Measurements from ENCODE around the gene KLHL41. TPM values are rescaled to one million over a fixed set of nuclear protein-coding genes. Genes with fewer than 3 reads are reported as not detected.
A peak's percentile ranks its signal among the peaks of the same experiment; 100 is the strongest.

The KLHL41 gene
- total and polyA plus RNA-seq, 2 of the 13 experiments (the other 11 are each of a cell fraction or from before 2014, with no cell fraction given) = 0.07 to 0.31 TPM

DNA sequence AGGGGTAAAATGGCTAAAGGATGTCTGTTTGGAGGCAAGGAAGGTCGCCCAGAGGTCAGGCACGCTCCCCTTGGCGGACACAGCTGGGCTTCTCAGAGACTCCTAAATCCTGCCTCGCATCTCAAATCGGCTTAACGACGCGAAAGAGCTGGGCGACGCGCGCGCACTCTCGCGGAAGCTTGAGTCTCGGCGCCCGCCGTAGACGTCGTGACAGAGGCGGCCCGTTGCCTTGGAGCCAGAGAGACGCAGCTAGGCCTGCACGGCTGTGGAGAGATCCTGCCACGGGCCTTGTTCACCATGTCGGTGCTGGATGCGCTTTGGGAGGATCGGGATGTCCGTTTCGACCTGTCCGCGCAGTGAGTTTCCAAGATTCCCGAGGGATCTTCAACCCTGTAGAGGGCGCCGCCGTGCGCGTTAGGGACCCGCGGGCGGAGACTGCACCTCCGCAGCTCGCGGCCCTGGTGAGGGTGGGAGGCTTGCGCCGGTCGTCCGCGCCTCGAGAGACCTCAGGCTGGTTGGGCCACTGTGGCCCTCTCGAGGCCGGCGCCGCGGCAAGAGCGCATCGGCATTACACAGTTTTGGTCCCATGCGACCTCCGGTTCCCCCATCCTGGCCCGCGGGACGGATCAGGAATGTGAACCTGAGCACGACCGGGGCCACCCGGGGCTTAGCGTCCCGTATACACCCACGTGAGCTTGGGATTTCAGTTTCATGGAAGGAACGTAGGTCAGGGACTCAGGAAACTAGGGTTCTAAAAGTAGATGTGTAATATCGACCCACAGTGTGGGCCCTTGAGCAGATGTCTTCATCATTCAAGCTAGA lies 30.0 kb upstream of the KLHL41 start, which contains the start of gene BBS5 (continued):
- peak; percentile 88 for TF ChIP-seq ASH2L (IDR thresholded peaks at IDR 0.05; ENCODE audit: insufficient read length, low read depth, low read length)
- TF ChIP-seq ZBTB49 (CRISPR knock-in tag; IDR thresholded peaks at IDR 0.05; ENCODE audit: borderline replicate concordance) = peak; percentile 24; the same call in 1 of the 2 replicates
- peak; percentile 100 for TF ChIP-seq ZNF687 (CRISPR knock-in tag; IDR thresholded peaks at IDR 0.05)
- TF ChIP-seq, protein P1, sequence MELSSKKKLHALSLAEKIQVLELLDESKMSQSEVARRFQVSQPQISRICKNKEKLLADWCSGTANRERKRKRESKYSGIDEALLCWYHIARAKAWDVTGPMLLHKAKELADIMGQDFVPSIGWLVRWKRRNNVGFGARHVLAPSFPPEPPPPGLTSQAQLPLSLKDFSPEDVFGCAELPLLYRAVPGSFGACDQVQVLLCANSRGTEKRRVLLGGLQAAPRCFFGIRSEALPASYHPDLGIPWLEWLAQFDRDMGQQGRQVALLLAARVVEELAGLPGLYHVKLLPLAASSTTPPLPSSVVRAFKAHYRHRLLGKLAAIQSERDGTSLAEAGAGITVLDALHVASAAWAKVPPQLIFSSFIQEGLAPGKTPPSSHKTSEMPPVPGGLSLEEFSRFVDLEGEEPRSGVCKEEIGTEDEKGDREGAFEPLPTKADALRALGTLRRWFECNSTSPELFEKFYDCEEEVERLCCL (CRISPR knock-in tag; IDR thresholded peaks at IDR 0.05; ENCODE audit: borderline replicate concordance) = peak; percentile 95
- TF ChIP-seq LBX2 (CRISPR knock-in tag; IDR thresholded peaks at IDR 0.05; ENCODE audit: borderline replicate concordance) = 0 out of 2 replicates have a peak, but pooled peaks have one; percentile 71
- TF ChIP-seq MAFK (conservative IDR thresholded peaks at IDR 0.05 in 1 of 2, IDR thresholded peaks at IDR 0.05 in 1 of 2; ENCODE audit: low read length in 2 of 2) = no peak
- TF ChIP-seq CBFB (CRISPR knock-in tag; IDR thresholded peaks at IDR 0.05) = peak; percentile 90; the same call in 1 of the 2 replicates
- TF ChIP-seq, protein P2, sequence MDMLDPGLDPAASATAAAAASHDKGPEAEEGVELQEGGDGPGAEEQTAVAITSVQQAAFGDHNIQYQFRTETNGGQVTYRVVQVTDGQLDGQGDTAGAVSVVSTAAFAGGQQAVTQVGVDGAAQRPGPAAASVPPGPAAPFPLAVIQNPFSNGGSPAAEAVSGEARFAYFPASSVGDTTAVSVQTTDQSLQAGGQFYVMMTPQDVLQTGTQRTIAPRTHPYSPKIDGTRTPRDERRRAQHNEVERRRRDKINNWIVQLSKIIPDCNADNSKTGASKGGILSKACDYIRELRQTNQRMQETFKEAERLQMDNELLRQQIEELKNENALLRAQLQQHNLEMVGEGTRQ (IDR thresholded peaks at IDR 0.05; ENCODE audit: low read depth, low read length) = no peak
- TF ChIP-seq, protein P2 (CRISPR knock-in tag; IDR thresholded peaks at IDR 0.05; ENCODE audit: borderline replicate concordance) = no peak
- no peak for TF ChIP-seq ZFAT (CRISPR knock-in tag; conservative IDR thresholded peaks at IDR 0.05)
- TF ChIP-seq ZNF788 (CRISPR knock-in tag; IDR thresholded peaks at IDR 0.05; ENCODE audit: borderline replicate concordance) = peak; percentile 98
- TF ChIP-seq NAIF1 (CRISPR knock-in tag; IDR thresholded peaks at IDR 0.05; ENCODE audit: borderline replicate concordance) = peak; percentile 93
- TF ChIP-seq ZKSCAN5 (CRISPR knock-in tag; IDR thresholded peaks at IDR 0.05) = peak; percentile 87
- TF ChIP-seq CHCHD3 (CRISPR knock-in tag; IDR thresholded peaks at IDR 0.05) = peak; percentile 24; the same call in 1 of the 2 replicates
- no peak for TF ChIP-seq JUNB (CRISPR knock-in tag; IDR thresholded peaks at IDR 0.05; ENCODE audit: borderline replicate concordance)
- TF ChIP-seq NR1H2 (CRISPR knock-in tag; IDR thresholded peaks at IDR 0.05; ENCODE audit: borderline replicate concordance, low read depth) = peak; percentile 79; the same call in 1 of the 2 replicates
- TF ChIP-seq TARDBP (CRISPR knock-in tag; IDR thresholded peaks at IDR 0.05) = peak; percentile 88

Data from HepG2 (cell line).